Prostate gland (tissue), 2 donors: Measurements from ENCODE around the gene ANKRD2.

Experiments used
- POLR2A ChIP-seq: fragments of 450-650 bp; IDR thresholded peaks from one replicate; pipeline ENCODE4 v1.6.1; 2016; ENCODE audit warnings: antibody characterized with exemption, mild to moderate bottlenecking
- POLR2AphosphoS5 ChIP-seq: sonication (generic); formaldehyde crosslinking; IDR thresholded peaks from one replicate; pipeline ENCODE4 v1.6.1; 2017; ENCODE audit warnings: antibody characterized with exemption
- TF ChIP-seq, protein P1 (sequence below), 4 experiments: fragments of 200-600 bp in 2 of 4; fragments of 450-650 bp in 2 of 4; sonication (generic) in 2 of 4; IDR thresholded peaks; 1 replicate in 3 of 4; 2 replicates in 1 of 4; pipeline ENCODE4 v1.5.1; 2016 to 2019; ENCODE audit warnings: antibody characterized with exemption in 4 of 4, mild to moderate bottlenecking in 2 of 4, moderate library complexity in 2 of 4

DNA sequence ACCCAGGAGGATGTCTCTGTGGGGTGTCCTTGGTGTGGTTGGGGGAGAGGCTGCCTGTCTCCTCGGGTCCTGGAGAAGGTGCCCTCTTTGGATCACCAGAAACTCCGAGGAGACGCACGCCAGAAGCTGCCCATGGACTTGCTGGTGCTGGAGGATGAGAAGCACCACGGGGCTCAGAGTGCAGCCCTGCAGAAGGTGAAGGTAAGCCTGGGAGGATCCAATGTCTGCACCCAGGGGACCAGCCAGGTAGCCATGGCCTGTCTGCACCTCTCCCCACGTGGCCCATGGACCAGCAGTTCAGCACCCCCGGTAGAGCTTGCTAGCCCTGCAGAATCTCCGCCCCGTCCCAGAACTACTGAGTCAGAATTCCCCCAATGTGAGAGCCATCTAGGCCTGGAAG is 5.1 kb downstream of the ANKRD2 start:
- TF ChIP-seq POLR2A: no peak
- TF ChIP-seq, protein P1, sequence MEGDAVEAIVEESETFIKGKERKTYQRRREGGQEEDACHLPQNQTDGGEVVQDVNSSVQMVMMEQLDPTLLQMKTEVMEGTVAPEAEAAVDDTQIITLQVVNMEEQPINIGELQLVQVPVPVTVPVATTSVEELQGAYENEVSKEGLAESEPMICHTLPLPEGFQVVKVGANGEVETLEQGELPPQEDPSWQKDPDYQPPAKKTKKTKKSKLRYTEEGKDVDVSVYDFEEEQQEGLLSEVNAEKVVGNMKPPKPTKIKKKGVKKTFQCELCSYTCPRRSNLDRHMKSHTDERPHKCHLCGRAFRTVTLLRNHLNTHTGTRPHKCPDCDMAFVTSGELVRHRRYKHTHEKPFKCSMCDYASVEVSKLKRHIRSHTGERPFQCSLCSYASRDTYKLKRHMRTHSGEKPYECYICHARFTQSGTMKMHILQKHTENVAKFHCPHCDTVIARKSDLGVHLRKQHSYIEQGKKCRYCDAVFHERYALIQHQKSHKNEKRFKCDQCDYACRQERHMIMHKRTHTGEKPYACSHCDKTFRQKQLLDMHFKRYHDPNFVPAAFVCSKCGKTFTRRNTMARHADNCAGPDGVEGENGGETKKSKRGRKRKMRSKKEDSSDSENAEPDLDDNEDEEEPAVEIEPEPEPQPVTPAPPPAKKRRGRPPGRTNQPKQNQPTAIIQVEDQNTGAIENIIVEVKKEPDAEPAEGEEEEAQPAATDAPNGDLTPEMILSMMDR (IDR thresholded peaks at IDR 0.05): no peak
- TF ChIP-seq POLR2AphosphoS5: no peak
